Measurements from ENCODE around the gene KIRREL3.
"Not testable (repeated sequence)": the region's sequence is repeated elsewhere in the genome, so short reads cannot be mapped to it uniquely, and the experiment has no call there.

Gene KIRREL3

DNA sequence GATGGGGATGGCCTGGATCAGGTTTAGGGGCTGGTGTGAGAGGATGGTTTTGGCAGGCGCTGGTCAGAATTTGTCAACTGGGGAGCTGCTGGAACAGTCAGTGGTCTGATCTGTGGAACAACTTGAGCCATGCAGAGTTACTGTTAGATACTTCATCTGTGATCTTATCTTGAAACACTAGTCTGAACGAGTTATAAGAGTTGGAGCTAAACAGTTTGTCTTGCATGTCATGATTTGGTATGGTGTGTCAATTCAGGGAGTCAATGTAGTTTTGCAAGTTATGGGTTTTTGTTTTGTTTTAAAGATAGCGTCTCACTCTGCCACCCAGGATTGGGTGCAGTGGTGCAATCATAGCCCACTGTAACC is 591.0 kb downstream of the KIRREL3 start:
- DNase-seq = no peak

- no peak for DNase-seq
Measured at GRCh38 chr11:126408901-126409619, 591.5 kb downstream of the KIRREL3 start.

DNA sequence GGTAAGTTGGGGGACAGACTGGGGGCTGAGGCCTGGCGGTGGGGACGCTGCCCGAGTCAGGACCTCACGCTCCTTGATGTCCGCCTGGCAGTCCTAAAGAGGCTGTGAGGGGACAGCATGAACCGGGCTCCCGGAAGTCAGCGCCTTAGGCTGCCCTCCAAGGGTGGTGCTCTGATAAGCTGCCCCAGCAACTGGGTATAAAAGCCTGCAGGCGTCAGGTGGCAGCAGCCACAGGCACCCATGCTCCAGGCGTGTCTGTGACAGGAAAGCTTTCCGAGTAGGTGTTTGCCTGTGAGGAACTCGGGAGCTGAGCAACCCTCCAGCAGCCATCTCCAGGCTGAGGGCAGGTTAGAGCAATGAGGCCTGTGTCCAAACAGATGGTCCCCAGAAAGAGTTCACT is 592.1 kb downstream of the KIRREL3 start:
- DNase-seq = no peak

GRCh38 chr11:126407682-126408288 is 592.8 kb downstream of the KIRREL3 start:
- DNase-seq = no peak

- no peak for DNase-seq
Measured at GRCh38 chr11:126407101-126407521, 593.5 kb downstream of the KIRREL3 start.

GRCh38 chr11:126406368-126406767 is 594.2 kb downstream of the KIRREL3 start:
- DNase-seq = no peak

DNA sequence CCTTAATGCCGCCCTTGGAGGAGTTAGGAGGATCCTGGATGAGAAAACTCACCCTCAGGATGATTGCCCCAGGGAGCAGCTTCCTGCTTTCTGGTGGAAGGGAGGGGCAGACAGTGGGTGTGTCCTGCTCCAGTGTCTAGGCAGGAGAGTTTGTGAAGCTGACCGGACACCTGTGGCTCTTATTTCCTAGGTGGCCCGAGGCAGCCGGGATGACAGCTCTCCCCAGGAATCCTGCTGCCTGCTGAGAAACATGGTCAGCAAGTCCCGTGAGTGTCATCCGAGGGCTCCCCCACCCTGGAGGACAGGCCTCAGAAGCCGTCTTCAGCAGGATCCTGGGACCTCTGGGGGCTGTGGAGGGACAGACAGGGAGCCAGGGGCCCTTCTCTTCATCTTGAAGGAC is 594.7 kb downstream of the KIRREL3 start:
- no peak for DNase-seq

GRCh38 chr11:126405374-126405773 is 595.2 kb downstream of the KIRREL3 start:
- DNase-seq = no peak

DNA sequence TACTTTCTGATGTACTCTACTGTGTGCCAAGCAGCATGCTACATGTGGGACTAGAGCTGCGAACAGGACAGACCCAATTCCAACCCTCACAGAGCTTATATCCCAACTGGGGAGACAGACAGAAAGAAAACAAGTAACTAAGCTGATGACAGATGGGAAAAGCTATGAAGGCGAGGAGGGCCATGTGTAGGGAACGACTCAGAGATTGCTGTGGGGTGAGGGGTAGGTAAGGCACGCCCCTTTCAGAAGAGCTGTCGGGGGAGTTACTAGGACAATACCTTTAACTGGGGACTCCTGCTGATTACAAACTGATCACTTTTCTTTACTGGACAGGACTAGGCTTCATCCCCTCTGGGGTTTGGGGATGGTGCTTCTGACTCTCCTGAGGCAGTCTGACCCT is 596.2 kb downstream of the KIRREL3 start:
- DNase-seq = no peak

GRCh38 chr11:126403658-126404057 is 596.9 kb downstream of the KIRREL3 start:
- no peak for DNase-seq

- no peak for DNase-seq
Measured at GRCh38 chr11:126403022-126403581, 597.5 kb downstream of the KIRREL3 start.

DNA sequence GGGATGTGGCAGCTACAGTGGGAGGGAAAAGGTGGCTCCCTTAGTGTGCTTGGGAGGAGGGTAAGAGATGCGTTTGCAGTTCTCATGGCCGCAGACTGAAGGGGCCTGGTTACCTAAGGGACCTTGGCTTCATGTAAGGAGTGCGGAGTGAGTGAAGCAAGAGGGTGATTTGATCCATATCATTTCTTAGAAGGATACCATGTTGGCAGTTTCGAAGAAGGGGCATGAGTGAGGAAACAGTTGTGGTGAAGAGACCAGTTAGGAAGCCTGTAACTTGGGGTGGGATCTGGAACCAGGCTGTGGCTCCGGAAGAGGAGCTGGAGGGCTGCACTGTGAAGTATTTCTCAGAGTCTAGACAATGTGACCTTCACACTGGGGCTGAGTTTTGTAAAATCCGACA is 600.1 kb downstream of the KIRREL3 start:
- no peak for DNase-seq

GRCh38 chr11:126400019-126400418 is 600.6 kb downstream of the KIRREL3 start:
- DNase-seq = no peak

DNA sequence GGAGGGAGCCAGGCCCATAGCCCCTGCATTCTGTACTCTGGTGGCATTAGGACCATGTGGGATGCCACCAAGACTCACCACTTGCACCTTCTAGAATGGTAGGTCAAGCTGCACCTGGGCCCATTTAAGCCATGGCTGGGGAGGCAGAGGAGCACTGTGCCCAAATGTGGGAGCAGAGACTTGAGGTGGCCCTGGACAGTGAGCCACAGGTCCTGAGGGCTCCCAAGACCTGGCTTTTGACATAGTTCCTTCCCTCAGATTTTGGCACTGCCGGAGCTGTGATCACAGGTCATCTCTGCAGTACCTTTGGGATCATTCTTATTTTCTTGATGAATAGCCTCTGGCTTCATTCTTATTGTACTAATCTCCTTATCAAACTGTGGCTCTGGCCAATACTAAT is 601.8 kb downstream of the KIRREL3 start:
- no peak for DNase-seq

DNA sequence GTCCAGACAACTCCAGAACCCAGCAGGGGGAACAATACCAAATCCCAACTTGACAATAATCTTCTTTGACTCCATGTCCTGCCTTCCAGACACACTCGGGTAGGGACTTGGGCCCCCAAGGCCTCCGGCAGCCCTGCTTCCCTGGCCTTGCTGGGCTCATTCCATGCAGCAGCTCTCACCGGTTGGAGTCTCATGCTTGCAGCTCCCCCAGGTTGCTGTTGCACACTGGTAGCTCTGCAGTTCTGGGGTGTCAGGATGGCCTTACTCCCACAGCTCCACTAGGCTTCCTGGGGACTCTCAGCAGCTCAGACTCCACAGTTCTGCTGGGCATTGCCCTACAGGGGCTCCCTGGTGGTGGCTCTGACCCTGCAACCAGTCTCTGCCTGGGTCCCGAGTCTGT is 602.3 kb downstream of the KIRREL3 start:
- no peak for DNase-seq

DNA sequence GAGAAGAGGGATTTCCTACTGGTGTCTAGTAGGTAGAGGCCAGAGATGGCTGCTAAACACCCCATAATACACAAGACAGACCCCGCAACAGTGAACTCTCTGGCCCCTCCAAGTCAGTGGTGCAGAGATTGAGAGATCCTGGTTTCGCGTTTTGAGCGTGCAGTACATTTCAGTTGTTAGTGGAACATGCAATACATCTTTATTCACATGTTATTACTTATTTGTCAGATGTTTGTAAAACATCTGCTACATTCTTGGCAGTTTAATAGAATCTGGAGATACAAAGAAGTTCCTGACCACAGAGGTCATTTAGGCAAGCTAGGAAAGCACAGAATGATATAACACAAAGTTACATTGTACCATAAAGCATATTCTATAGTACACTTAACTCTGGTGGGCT is 603.6 kb downstream of the KIRREL3 start:
- no peak for DNase-seq

DNA sequence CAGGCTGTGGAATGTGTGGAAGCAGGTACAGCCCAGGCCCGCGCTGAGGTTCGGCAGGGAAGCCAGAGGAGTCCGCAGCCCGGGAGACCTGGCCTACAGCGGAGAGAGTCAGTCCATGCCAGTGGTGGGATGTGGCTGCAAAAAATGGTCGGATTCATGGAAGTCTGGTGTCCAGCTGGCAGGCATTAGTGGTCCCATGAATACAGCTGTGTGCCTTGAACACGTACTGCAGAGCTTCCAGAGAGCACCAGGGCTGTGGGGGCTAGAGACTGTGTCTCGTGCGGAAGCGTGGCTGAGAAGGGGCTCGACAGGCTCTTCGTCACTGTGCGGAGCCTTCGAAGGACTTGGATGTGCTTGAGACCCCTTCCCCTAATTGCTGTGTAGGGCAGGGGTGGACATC is 604.3 kb downstream of the KIRREL3 start:
- not testable (repeated sequence) for DNase-seq

DNA sequence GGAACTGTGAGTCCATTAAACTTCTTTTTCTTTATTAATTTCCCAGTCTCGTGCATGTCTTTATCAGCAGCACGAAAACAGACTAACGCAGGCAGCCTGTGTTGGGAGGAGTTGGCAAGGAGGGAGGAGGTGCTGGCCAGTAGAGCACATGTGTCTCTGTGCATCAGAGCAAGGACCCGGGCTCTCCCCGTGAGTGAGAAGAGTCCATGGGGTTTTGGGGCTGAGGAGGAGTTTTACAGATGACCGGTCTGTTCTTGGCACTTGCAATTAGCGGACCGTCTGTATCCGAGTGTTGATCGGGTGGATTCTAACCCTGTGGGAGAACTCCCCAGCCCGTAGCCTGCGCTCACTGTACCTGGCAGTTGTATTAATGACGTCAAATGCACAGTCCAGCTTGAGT is 604.8 kb downstream of the KIRREL3 start:
- not testable (repeated sequence) for DNase-seq

- not testable (repeated sequence) for DNase-seq
Measured at GRCh38 chr11:126394634-126395072, 605.9 kb downstream of the KIRREL3 start.

DNA sequence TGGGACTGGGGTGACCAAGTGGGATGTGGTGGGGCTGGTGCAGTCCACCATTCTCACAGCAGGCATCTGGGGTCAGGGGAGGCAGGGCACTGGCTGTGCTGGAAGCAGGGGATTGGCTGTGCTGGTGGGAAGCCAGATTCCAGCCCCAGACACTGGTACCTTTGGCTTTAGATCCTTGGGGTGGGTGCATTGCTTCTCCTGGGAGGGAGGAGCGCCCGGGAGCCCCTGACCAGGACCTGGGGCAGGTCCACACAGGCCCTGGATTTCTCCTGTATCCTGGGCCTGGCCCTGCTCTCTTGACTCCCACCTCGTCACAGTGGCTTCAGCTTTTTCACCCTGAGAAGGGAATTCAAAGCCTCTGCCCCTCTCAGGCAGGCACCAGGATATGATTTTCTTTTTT is 606.5 kb downstream of the KIRREL3 start:
- DNase-seq = no peak

GRCh38 chr11:126393143-126393542 is 607.4 kb downstream of the KIRREL3 start:
- no peak for DNase-seq

- DNase-seq = no peak
Measured at GRCh38 chr11:126392633-126393013, 607.9 kb downstream of the KIRREL3 start.

DNA sequence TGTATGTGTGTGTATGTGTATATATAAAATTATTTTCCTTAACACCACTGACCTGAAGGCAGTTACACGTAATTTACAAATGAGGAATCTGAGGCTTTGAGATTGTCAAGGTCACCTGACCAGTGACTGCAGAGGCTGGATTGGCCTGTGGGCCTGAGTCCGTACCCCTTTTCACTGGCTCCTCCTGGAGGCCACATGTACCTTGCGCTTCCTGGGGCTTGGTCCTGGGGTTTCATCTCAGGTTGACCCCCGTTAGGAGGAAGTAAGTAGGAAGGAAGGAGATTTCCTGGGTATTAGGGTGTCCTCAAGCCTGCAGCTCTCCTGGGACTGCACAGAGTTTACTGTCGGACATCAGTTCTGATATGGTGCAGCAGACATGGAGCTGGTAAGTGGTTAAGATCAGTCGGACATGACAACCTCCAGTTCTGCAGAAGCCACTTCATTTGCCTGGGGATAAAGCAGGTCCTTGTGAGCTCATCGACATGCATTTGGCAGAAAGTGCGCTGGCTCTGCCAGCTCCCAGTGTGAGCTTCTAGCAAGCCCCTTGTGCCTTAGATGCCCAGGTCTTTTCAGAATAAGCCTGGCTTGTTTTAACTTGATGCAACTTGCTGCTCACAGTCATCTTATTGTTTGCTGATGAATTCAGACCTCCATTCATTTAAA is 608.5 kb downstream of the KIRREL3 start:
- DNase-seq = no peak

All from NCI-H774 (cell line).